Lower leg skin (tissue), 4 donors: ENCODE results near the gene RBM10. TPM values are rescaled to one million over a fixed set of nuclear protein-coding genes. Genes with fewer than 3 reads are reported as not detected.
A peak's percentile ranks its signal among the peaks of the same experiment; 100 is the strongest.

Experiments
- DNase-seq, 2 donors: peaks; one replicate each; pipeline ENCODE4 v3.0.0-alpha.2; 2019; ENCODE audit warnings: low spot score in 2 of 2
- H3K4me3 ChIP-seq: fragments of 200-600 bp; sonication (generic); 2 replicates; pipeline ENCODE4 v1.5.1; 2017; ENCODE audit warnings: mild to moderate bottlenecking, low read depth; ENCODE audit not compliant: poor library complexity, severe bottlenecking
- CTCF ChIP-seq, 3 donors: fragments of 450-650 bp; IDR thresholded peaks; one replicate each; pipeline ENCODE4 v1.5.1; 2016; ENCODE audit warnings: antibody characterized with exemption in 3 of 3, mild to moderate bottlenecking in 3 of 3, moderate library complexity in 2 of 3
- POLR2A ChIP-seq, 2 donors: fragments of 450-650 bp; IDR thresholded peaks; one replicate each; pipeline ENCODE4 v1.6.1; 2016 to 2017; ENCODE audit warnings: antibody characterized with exemption in 2 of 2, mild to moderate bottlenecking in 1 of 2, moderate library complexity in 1 of 2
- WGBS, 2 donors: methylation state at CpG; one replicate each; pipeline ENCODE4 v1.1.5; 2018; 5-methylcytosine and 5-hydroxymethylcytosine counted together
- intact Hi-C: fragments of 100-400 bp; cut with DNase I; formaldehyde crosslinking; loops from one replicate; pipeline ENCODE4 v1.15.0; 2023; ENCODE audit warnings: low total_unique reads
- total RNA-seq, 4 donors: library from RNA; depleted of rRNA; stranded (reverse); fragments of >200 nt; gene quantifications; one replicate each; pipeline ENCODE4 v1.1.0, GENCODE V29; 2016

The RBM10 gene
- total RNA-seq, 4 donors from 2014 or later: 22.2 to 35.4 (median 31.2) TPM

- 60 to 79% methylated on average over 3 of the region's 3 CpGs for WGBS, 2 donors
- DNase-seq: no peak
- TF ChIP-seq CTCF (IDR thresholded peaks at IDR 0.05): no peak
- TF ChIP-seq POLR2A (IDR thresholded peaks at IDR 0.05): no peak
- no peak overlapping the region for H3K4me3 ChIP-seq
- intact Hi-C loops: no loop called here
Measured at GRCh38 chrX:47206316-47206715, 61.3 kb downstream of the RBM10 start.

GRCh38 chrX:47208108-47208507 is 63.1 kb downstream of the RBM10 start:
- no peak for DNase-seq
- H3K4me3 ChIP-seq: no peak overlapping the region
- intact Hi-C loops: no loop called here
- TF ChIP-seq CTCF (IDR thresholded peaks at IDR 0.05) (no peak), POLR2A (IDR thresholded peaks at IDR 0.05) (no peak)
- 80 to 91% methylated on average over 12 of the region's 12 CpGs for WGBS, 2 donors

- H3K4me3 ChIP-seq: no peak overlapping the region
- intact Hi-C loops: no loop called here
- WGBS, 2 donors: 87 to 92% methylated on average over 8 to 16 of the region's 16 CpGs
- no peak for DNase-seq
- TF ChIP-seq CTCF (IDR thresholded peaks at IDR 0.05): no peak
- no peak for TF ChIP-seq POLR2A (IDR thresholded peaks at IDR 0.05)
Measured at GRCh38 chrX:47209508-47210238, 64.7 kb downstream of the RBM10 start.

GRCh38 chrX:47210661-47211425 is 65.8 kb downstream of the RBM10 start:
- no peak for DNase-seq
- intact Hi-C loops: no loop called here
- 91 to 92% methylated on average over 12 to 15 of the region's 15 CpGs for WGBS, 2 donors
- TF ChIP-seq CTCF (IDR thresholded peaks at IDR 0.05) (no peak), POLR2A (IDR thresholded peaks at IDR 0.05) (no peak)
- no peak overlapping the region for H3K4me3 ChIP-seq

- 87 to 96% methylated on average over 11 to 12 of the region's 12 CpGs for WGBS, 2 donors
- intact Hi-C loops: no loop called here
- no peak overlapping the region for H3K4me3 ChIP-seq
- DNase-seq: peak in 1 of 2 donors; percentile 45
- TF ChIP-seq CTCF (IDR thresholded peaks at IDR 0.05) (no peak), POLR2A (IDR thresholded peaks at IDR 0.05) (no peak)
Measured at GRCh38 chrX:47212381-47213293, 67.6 kb downstream of the RBM10 start.
